ENCODE data around the gene FTO.

Gene FTO

DNA sequence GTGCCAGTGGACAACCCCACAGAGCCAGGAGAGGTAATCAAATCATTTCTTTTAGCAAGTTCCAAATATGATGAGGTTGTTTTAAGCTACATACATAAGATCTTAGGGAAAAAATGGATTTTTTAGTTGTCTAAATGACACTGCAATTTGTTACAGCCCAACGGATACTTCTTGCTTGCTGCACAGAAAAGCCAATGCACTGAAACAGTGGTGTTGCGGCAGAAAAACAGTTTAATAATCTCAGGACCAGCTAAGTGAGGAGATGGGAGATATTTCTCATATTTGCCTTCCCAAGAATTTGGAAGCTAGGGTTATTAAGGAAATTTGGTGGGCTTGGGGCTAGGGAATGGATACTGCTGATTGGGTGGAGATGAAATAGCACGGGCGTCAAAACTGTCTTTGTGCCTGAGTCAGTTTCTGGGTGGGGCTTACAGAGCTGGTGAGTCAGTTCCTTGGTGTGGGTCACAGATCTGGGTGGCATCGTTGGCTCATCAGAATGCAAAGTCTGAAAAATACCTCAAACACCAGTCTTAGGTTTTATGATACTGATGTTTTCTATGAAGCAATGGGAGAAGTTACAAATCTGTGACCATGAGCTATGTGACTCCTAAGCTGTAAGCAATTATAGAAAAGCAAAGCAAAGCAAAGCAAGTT, 327.3 kb downstream of the FTO start:
- no peak for FAIRE-seq

- FAIRE-seq = no peak
Observed at GRCh38 chr16:54033747-54034146, 329.8 kb downstream of the FTO start.

DNA sequence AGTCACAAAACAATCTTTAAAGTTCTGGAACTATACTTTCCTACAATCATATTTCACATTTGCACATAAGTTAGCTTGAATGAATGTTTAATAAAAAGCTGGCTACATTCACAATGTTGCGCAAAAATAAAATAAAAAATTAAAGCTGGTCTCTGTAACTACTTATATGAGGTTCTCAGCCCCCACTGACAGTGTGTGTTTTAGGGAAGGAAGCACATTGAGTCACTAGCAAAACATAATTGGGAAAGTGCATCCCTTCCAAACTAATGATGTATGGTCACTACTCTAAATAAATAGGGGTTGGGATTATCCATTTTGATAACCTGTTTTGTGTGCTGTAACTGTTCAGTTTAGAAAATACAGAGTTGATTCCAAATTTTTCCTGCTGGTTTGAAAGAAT, 330.7 kb downstream of the FTO start:
- no peak for FAIRE-seq

DNA sequence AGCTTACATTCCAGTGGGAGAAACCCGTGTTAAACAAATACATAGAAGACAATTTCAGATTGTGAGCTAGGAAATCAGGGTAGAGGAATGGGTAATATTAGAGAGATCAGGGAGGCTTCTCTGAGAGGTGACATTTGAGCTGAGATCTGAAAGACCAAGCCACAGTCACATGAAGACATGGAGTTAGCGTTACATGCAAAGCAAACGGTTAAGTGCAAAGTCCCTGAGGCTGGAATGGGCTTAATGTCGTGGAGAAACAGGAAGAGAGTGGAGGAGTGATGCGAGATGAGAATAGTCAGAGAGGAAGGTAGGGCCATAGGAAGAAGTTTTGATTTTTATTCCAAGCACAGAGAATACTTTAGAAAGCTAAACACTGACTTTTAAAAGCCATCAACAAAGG, 336.5 kb downstream of the FTO start:
- no peak for FAIRE-seq

DNA sequence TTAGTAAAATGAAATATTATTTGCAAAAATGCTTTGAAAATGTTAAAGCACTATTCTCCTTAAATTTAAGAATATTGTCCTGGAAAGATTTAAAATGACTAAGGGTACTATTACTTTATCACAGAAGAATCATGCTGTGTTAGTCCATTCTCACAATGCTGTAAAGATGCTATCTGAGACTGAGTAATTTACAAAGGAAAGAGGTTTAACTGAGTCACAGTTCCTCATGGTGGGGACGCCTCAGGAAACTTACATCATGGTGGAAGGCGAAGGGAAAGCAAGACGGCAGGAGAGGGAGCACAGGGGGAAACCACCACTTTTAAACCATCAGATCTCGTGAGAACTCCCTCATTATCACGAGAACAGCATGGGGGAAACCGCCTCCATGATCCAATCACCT, 337.0 kb downstream of the FTO start:
- FAIRE-seq = no peak

DNA sequence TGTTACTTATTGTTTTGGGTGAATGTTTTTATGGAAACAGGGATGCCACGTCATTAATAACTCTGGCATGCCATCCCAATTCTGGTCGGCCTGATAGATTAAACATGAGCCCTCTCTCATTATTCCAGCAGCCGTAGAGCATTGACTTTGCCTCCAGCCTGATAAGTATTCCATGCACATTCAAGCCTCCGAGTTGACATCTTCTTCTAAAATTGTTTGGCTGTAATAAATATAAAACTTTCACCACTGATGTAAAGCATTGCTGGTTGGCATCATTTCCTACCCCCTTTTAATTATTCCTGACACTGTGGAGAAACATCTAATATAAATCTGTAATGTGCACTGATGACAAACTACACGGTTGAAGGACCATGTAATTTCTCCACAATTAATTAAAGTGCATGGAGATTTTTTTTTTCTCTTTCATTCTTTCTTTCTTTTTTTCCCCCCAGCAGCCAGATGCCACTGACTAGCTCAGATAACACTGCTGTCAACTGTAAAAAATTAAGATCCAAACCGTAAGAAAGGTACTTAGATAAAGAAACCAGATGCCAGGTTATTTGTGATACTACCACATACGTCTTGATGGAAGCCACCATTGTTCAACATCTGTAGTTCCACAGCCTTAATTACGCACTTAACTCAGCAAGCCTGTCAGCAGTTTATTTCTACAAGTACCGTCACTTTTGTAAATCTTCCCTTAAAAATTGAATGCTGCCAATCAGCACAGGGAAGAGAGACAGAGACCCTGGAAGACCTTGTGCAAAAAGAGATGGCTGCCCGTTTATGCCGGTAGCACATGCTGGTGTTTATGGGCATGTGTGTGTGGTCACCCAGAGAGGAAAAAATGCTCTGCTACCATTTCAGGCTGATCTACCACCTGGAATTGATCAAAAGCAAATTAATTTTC, 344.9 kb downstream of the FTO start:
- FAIRE-seq = no peak

DNA sequence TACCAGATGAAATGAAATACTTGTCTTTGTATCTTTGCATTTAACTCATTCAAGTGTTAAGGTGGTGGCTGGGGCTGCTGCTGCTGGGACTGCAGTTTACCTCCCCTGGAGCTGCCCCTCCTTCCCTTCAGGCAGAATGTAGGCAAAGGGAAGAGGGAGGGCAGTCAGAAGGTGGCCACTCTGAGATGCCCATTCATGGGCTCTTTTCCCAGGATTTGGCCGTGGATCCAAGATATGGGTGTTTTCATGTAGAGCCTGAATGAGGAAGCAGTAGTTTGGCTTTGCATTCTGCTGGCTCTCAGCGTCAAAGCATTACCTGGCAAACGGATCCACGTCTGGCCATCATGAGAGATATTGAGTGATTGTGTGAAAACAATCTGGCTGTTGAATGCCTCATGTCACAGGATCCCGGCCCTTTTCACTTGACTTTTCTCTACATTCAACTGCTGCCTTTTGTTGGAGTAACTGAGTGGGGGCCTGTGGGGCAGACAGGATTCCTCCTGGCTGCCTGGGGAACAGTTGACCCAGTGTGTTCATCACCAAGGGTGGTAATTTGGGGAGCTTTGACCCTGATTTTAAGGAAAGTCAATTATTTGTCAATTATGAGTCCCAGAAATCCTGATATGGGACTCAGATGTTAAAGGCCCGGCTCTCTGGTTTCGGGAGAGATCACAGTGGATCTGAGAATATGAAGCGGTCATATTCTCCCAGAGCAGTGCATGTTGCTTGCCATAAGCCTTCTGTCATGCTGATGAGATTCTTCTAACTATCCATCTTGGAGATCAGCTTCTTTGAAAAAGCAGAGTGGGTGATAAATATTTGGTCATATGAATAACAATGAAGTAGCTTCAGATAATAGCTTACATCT, 345.9 kb downstream of the FTO start:
- no peak for FAIRE-seq

GRCh38 chr16:54050459-54051210, 346.7 kb downstream of the FTO start:
- FAIRE-seq = no peak

GRCh38 chr16:54051821-54052220, 347.9 kb downstream of the FTO start:
- no peak for FAIRE-seq

DNA sequence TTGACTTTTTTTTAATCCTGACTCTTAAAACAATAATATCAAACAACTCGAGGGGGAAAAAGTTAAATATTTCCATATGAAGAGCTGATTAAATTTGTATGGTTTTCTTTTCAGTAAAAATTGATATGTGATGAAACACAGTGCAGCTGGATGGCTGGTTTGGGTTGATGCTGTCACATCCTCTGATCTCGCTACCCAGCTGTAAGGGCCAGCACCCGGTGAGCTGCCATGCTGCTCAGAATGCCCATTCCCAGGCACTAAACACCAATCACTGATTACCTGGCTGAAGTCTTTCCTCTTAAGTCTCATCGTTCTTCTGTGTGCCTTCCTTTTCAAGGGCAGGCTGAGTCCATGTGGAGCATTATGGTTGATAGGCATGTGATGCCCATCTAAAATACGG, 348.3 kb downstream of the FTO start:
- FAIRE-seq = no peak

- FAIRE-seq = no peak
Observed at GRCh38 chr16:54053891-54054820, 350.2 kb downstream of the FTO start.

DNA sequence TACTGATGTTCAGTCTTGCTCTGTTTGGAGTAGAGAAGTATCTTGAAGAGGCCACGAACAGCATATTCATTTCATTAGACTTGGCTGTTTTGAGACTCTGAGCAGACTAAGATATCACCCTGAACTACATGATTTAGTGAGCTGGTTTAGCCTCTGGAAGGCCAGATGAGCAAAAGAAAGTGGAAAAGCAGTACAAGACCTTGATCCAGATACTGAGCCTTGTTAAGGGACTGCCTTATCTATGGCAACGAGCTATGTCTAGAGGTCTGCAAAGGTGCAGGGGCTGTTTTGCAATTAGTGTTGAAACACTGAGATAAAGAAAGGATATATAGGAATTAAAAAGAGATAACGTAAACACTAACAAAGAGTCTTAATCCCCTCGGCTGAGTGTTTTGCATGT, 351.2 kb downstream of the FTO start:
- FAIRE-seq = no peak

GRCh38 chr16:54055864-54056263, 351.9 kb downstream of the FTO start:
- no peak for FAIRE-seq

DNA sequence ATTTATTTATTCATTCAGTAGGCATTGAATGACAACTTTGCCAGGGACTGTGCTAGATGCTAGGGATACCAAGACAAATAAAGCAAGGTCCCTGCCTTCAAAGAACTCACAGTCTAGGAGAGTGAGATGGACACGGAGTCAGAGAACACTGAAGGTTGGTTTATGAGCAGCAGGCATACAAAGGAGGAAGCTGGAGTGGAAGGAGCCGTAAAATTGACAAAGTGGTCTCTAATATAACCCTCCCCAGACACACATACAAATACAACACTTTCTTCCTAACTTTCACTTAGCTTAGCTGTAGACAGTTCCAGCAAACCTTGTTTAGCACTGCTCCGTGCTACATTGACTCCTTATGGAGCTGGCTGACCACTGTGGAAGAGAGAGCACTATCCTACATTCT, 353.0 kb downstream of the FTO start:
- no peak for FAIRE-seq

- no peak for FAIRE-seq
Observed at GRCh38 chr16:54059319-54059718, 355.4 kb downstream of the FTO start.

GRCh38 chr16:54060599-54061421, 356.9 kb downstream of the FTO start:
- no peak for FAIRE-seq

DNA sequence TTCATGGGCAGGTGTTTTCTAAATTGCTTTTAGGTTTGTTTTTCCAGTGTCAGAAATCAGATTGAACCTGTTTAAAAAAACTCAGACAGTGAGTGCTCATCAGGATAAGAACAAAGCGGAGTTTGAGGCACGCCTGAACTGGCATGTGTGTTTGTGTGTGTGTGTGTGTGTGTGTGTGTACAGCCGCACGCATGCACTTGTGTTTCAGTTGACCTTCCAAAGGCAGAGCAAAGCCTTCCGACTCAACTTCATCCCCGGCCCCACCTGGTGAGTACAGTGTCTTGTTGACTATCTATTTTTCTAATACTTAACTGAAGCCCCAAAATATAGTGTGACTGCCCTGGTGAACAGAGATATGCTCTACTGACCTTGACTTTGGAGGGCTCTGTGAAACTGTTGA, 357.5 kb downstream of the FTO start:
- no peak for FAIRE-seq

GRCh38 chr16:54062361-54063278, 358.7 kb downstream of the FTO start:
- FAIRE-seq = no peak

DNA sequence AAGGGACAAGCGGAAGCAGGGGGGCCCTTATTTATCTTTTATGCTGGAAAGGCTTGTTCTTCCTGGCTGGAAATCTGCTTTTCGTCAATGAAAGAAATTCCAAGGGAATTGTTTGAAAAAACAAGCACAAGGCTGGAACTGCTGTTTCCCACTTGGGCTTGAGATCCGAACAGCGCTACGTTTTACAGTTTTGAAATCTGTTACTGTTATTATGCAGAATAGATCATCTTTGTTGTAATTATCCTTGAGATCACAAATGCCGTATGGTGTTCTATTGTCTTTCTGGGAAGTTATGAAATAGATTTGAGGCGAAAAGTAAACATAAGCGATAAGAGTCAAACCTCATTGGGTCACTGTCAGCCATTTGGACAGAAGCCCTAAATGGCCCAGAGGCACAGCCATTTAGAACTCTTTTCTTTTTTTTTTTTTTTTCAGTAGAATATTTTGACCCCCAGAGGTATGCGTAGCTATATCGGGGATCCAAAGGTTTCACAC, 359.4 kb downstream of the FTO start:
- FAIRE-seq = no peak

All from islet of Langerhans (tissue), 1 donor.